ENCODE data around the gene TXNDC16.
"Not testable (repeated sequence)": the region's sequence is repeated elsewhere in the genome, so short reads cannot be mapped to it uniquely, and the experiment has no call there.

TXNDC16 gene

GRCh38 chr14:52552063-52552988 lies at the start of gene TXNDC16, which contains the start of gene GPR137C:
TSS of gene TXNDC16 (minus strand) at chr14:52552505. CDS start at chr14:52543557, 8,948 bp downstream.
TSS of gene GPR137C (plus strand) at chr14:52552836. CDS start at chr14:52553148, 312 bp downstream.
- in situ Hi-C loops (cut with MboI; ENCODE audit: low sequenced_read_pairs), result no loop called here

- in situ Hi-C loops (cut with MboI; ENCODE audit: low sequenced_read_pairs), result no loop called here
Observed at GRCh38 chr14:52599974-52600373, 47.7 kb upstream of the TXNDC16 start.

GRCh38 chr14:52598568-52598967 lies 46.3 kb upstream of the TXNDC16 start:
- in situ Hi-C loops (cut with MboI; ENCODE audit: low sequenced_read_pairs), result no loop called here

- in situ Hi-C loops (cut with MboI; ENCODE audit: low sequenced_read_pairs), result no loop called here
Observed at GRCh38 chr14:52596861-52597260, 44.6 kb upstream of the TXNDC16 start.

- in situ Hi-C loops (cut with MboI; ENCODE audit: low sequenced_read_pairs), result no loop called here
Observed at GRCh38 chr14:52596320-52596719, 44.0 kb upstream of the TXNDC16 start.

- in situ Hi-C loops (cut with MboI; ENCODE audit: low sequenced_read_pairs), result no loop called here
Observed at GRCh38 chr14:52590318-52590717, 38.0 kb upstream of the TXNDC16 start.

- in situ Hi-C loops (cut with MboI; ENCODE audit: low sequenced_read_pairs), result no loop called here
Observed at GRCh38 chr14:52589646-52590045, 37.3 kb upstream of the TXNDC16 start.

GRCh38 chr14:52583544-52583943 lies 31.2 kb upstream of the TXNDC16 start:
- in situ Hi-C loops (cut with MboI; ENCODE audit: low sequenced_read_pairs), result no loop called here

- in situ Hi-C loops (cut with MboI; ENCODE audit: low sequenced_read_pairs), result no loop called here
Observed at GRCh38 chr14:52575858-52576257, 23.6 kb upstream of the TXNDC16 start.

- in situ Hi-C loops (cut with MboI; ENCODE audit: low sequenced_read_pairs), result not testable (repeated sequence)
Observed at GRCh38 chr14:52568454-52568853, 16.1 kb upstream of the TXNDC16 start.

- in situ Hi-C loops (cut with MboI; ENCODE audit: low sequenced_read_pairs), result no loop called here
Observed at GRCh38 chr14:52563120-52563519, 10.8 kb upstream of the TXNDC16 start.

- in situ Hi-C loops (cut with MboI; ENCODE audit: low sequenced_read_pairs), result no loop called here
Observed at GRCh38 chr14:52558688-52559087, 6.4 kb upstream of the TXNDC16 start.

GRCh38 chr14:52553671-52554575 lies 1.6 kb upstream of the TXNDC16 start:
- in situ Hi-C loops (cut with MboI; ENCODE audit: low sequenced_read_pairs), result no loop called here

- in situ Hi-C loops (cut with MboI; ENCODE audit: low sequenced_read_pairs), result no loop called here
Observed at GRCh38 chr14:52553002-52553670, 831 bp upstream of the TXNDC16 start.

GRCh38 chr14:52551696-52552062 lies 626 bp downstream of the TXNDC16 start:
- in situ Hi-C loops (cut with MboI; ENCODE audit: low sequenced_read_pairs), result no loop called here

- in situ Hi-C loops (cut with MboI; ENCODE audit: low sequenced_read_pairs), result no loop called here
Observed at GRCh38 chr14:52551205-52551604, 1.1 kb downstream of the TXNDC16 start.

GRCh38 chr14:52550661-52551060 lies 1.6 kb downstream of the TXNDC16 start:
- in situ Hi-C loops (cut with MboI; ENCODE audit: low sequenced_read_pairs), result no loop called here

GRCh38 chr14:52547526-52547925 lies 4.8 kb downstream of the TXNDC16 start:
- in situ Hi-C loops (cut with MboI; ENCODE audit: low sequenced_read_pairs), result no loop called here

GRCh38 chr14:52547027-52547426 lies 5.3 kb downstream of the TXNDC16 start:
- in situ Hi-C loops (cut with MboI; ENCODE audit: low sequenced_read_pairs), result no loop called here

GRCh38 chr14:52546318-52546670 lies 6.0 kb downstream of the TXNDC16 start:
- in situ Hi-C loops (cut with MboI; ENCODE audit: low sequenced_read_pairs), result no loop called here
